ENCODE results near the gene ANKRD44. TPM values are rescaled to one million over a fixed set of nuclear protein-coding genes. Genes with fewer than 3 reads are reported as not detected.

ANKRD44 gene
- total RNA-seq, 4 donors from 2014 or later: 1.8 to 6.3 (median 3.0) TPM

DNA sequence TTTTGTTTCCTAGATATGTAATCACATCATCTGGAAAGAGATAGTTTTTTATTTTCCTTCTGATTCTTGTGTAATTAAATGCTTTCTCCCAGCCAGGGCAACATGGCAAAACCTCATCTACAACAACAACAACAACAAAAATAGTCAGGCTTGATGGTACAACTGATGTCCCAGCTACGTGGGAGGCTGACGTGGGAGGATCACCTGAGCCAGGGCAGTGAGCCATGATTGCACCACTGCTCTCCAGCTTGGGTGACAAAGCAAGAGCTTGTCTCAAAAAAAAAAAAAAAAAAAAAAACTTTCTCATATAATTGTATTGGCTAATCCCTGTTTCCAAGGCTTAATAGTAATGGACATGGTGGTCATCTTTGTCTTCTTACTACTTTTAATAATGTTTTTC lies 357.6 kb downstream of the ANKRD44 start:
- no peaks in the 10 kb centered on the region for H3K9me3 ChIP-seq
- TF ChIP-seq, protein P1, sequence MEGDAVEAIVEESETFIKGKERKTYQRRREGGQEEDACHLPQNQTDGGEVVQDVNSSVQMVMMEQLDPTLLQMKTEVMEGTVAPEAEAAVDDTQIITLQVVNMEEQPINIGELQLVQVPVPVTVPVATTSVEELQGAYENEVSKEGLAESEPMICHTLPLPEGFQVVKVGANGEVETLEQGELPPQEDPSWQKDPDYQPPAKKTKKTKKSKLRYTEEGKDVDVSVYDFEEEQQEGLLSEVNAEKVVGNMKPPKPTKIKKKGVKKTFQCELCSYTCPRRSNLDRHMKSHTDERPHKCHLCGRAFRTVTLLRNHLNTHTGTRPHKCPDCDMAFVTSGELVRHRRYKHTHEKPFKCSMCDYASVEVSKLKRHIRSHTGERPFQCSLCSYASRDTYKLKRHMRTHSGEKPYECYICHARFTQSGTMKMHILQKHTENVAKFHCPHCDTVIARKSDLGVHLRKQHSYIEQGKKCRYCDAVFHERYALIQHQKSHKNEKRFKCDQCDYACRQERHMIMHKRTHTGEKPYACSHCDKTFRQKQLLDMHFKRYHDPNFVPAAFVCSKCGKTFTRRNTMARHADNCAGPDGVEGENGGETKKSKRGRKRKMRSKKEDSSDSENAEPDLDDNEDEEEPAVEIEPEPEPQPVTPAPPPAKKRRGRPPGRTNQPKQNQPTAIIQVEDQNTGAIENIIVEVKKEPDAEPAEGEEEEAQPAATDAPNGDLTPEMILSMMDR (IDR thresholded peaks at IDR 0.05 in 4 of 5, conservative IDR thresholded peaks at IDR 0.05 in 1 of 5): no peak
- no peak for TF ChIP-seq POLR2A (IDR thresholded peaks at IDR 0.05)
- no peak overlapping the region for H3K27ac ChIP-seq
- H3K36me3 ChIP-seq: no peaks in the 10 kb centered on the region
- DNase-seq (no peak), ATAC-seq (no peak)
- in situ Hi-C loops (cut with MboI; ENCODE audit: low sequenced_read_pairs in 4 of 4): no loop called here
- intact Hi-C loops (cut with DNase I; ENCODE audit: low total_unique reads): no loop called here
- H3K4me1 ChIP-seq: no peaks in the 10 kb centered on the region
- H3K4me3 ChIP-seq: no peak overlapping the region
- H3K27me3 ChIP-seq: no peaks in the 10 kb centered on the region

- TF ChIP-seq, protein P1 (IDR thresholded peaks at IDR 0.05 in 4 of 5, conservative IDR thresholded peaks at IDR 0.05 in 1 of 5): no peak
- no peak for TF ChIP-seq POLR2A (IDR thresholded peaks at IDR 0.05)
These were observed 358.6 kb downstream of the ANKRD44 start for GRCh38 chr2:196951973-196952372.

DNA sequence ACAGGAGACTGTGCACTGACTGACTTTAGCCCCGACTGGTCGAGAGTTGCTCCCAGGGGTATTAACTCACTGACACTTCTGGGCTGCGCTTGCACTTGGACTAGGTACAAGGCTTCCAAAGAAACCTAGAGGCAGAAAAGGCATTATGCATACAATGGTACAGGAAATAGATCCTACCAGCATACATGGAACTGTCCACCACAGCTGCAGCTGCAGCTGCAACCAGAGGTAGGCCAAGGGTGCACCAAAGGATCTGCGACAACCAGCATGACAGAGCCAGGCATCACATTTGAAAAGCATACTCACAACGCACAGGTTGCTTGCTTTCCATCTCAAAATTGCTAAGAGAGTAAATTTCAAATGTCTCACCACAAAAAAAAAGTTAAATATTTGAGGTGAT lies 361.5 kb downstream of the ANKRD44 start:
- DNase-seq (no peak), ATAC-seq (no peak)
- H3K4me3 ChIP-seq: no peak overlapping the region
- H3K4me1 ChIP-seq: no peaks in the 10 kb centered on the region
- H3K36me3 ChIP-seq: no peaks in the 10 kb centered on the region
- intact Hi-C loops (cut with DNase I; ENCODE audit: low total_unique reads): no loop called here
- in situ Hi-C loops (cut with MboI; ENCODE audit: low sequenced_read_pairs in 4 of 4): no loop called here
- no peak for TF ChIP-seq POLR2A (IDR thresholded peaks at IDR 0.05)
- TF ChIP-seq, protein P1 (IDR thresholded peaks at IDR 0.05 in 4 of 5, conservative IDR thresholded peaks at IDR 0.05 in 1 of 5): no peak
- no peak overlapping the region for H3K27ac ChIP-seq
- no peaks in the 10 kb centered on the region for H3K27me3 ChIP-seq
- H3K9me3 ChIP-seq: no peaks in the 10 kb centered on the region

More at GRCh38 chr2:196951973-196952372, 358.6 kb downstream of the ANKRD44 start:
- Histone ChIP-seq H3K36me3 (no peaks in the 10 kb centered on the region), H3K9me3 (no peaks in the 10 kb centered on the region), H3K4me1 (no peaks in the 10 kb centered on the region), H3K27me3 (no peaks in the 10 kb centered on the region), H3K27ac (no peak overlapping the region), H3K4me3 (no peak overlapping the region)
- DNase-seq (no peak), ATAC-seq (no peak)
- in situ Hi-C loops (cut with MboI; ENCODE audit: low sequenced_read_pairs in 4 of 4): no loop called here
- intact Hi-C loops (cut with DNase I; ENCODE audit: low total_unique reads): no loop called here

DNA sequence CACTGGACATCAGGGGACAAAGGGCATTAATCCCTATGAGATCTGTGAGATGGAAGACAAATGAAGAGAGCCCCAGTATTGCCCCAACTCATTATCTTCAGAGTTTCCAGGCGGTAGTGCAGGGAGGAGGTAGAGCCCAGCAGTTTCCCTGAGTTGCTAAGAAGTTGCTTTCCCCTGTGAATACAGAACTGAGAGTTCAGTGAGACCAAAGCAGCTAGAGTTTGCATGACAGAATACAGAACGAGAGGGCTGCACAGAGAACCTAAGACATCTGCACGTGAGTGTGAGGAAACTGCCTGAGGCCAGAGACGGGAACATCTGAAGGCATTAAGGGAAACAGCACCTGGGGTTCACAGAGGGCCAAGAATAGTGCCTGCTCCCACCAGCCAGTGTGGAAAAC lies 366.0 kb downstream of the ANKRD44 start:
- DNase-seq: no peak
- Histone ChIP-seq H3K27me3 (no peaks in the 10 kb centered on the region), H3K4me1 (peaks cover 5 to 7% of the 10 kb centered on the region in 2 donors), H3K27ac (no peak overlapping the region), H3K9me3 (no peaks in the 10 kb centered on the region), H3K36me3 (no peaks in the 10 kb centered on the region), H3K4me3 (no peak overlapping the region)
- TF ChIP-seq, protein P1 (IDR thresholded peaks at IDR 0.05 in 4 of 5, conservative IDR thresholded peaks at IDR 0.05 in 1 of 5): no peak
- TF ChIP-seq POLR2A (IDR thresholded peaks at IDR 0.05): no peak
- ATAC-seq: no peak
- intact Hi-C loops (cut with DNase I; ENCODE audit: low total_unique reads): no loop called here
- in situ Hi-C loops (cut with MboI; ENCODE audit: low sequenced_read_pairs in 4 of 4): no loop called here

All from gastrocnemius medialis (tissue), 4 donors.